CD14-positive monocyte (primary cell): ENCODE data around the gene R3HDM4. TPM values are rescaled to one million over a fixed set of nuclear protein-coding genes. Genes with fewer than 3 reads are reported as not detected.

Experiments
- DNase-seq, 3 donors: peaks; one replicate each; pipeline ENCODE4 v3.0.0-alpha.2; 2011 to 2022
- H2AFZ ChIP-seq: 2 replicates; pipeline ENCODE4 v1.6.0; 2012; ENCODE audit warnings: mild to moderate bottlenecking, low read depth, low read length, inconsistent platforms; ENCODE audit not compliant: insufficient read depth, poor library complexity, severe bottlenecking
- H3K27ac ChIP-seq, 2 donors: 1 replicate in 1 of 2; 2 replicates in 1 of 2; pipeline ENCODE4 v1.5.1; 2012 to 2013; ENCODE audit warnings: low read length in 2 of 2, control low read depth in 1 of 2, inconsistent platforms in 1 of 2, low read depth in 1 of 2, mild to moderate bottlenecking in 1 of 2
- H3K27me3 ChIP-seq, 2 donors: one replicate each; pipeline versions ENCODE4 v1.6.0 to v1.6.1; 2011 to 2013; ENCODE audit warnings: low read length in 2 of 2; ENCODE audit not compliant: control insufficient read depth in 2 of 2, insufficient read depth in 2 of 2
- H3K36me3 ChIP-seq, 2 donors: replicated peaks in 1 of 2; 1 replicate in 1 of 2; 2 replicates in 1 of 2; pipeline versions ENCODE4 v1.5.1 to v1.6.1; 2012 to 2013; ENCODE audit warnings: low read length in 2 of 2, control low read depth in 1 of 2, inconsistent platforms in 1 of 2, mild to moderate bottlenecking in 1 of 2; ENCODE audit not compliant: insufficient read depth in 2 of 2, control insufficient read depth in 1 of 2
- H3K4me1 ChIP-seq, 2 donors: 1 replicate in 1 of 2; 2 replicates in 1 of 2; pipeline versions ENCODE4 v1.5.1 to v1.6.1; 2012 to 2013; ENCODE audit warnings: low read length in 2 of 2, control low read depth in 1 of 2, inconsistent platforms in 1 of 2, mild to moderate bottlenecking in 1 of 2, moderate library complexity in 1 of 2; ENCODE audit not compliant: insufficient read depth in 2 of 2, control insufficient read depth in 1 of 2
- H3K4me2 ChIP-seq: replicated peaks from 2 replicates; pipeline ENCODE3; 2012; ENCODE audit warnings: low read length, moderate library complexity, mild to moderate bottlenecking; ENCODE audit not compliant: poor library complexity, severe bottlenecking; ENCODE audit errors: extremely low read depth
- H3K4me3 ChIP-seq, 3 experiments: fragments of 200-600 bp in 1 of 3; sonication (generic) in 1 of 3; replicated peaks in 1 of 3; 1 replicate in 2 of 3; 2 replicates in 1 of 3; pipeline ENCODE4 v1.5.1; 2011 to 2013; ENCODE audit warnings: low read length in 3 of 3, mild to moderate bottlenecking in 3 of 3, control low read depth in 2 of 3, low read depth in 2 of 3, inconsistent platforms in 1 of 3, moderate library complexity in 1 of 3
- H3K79me2 ChIP-seq: 2 replicates; pipeline ENCODE4 v1.6.0; 2012; ENCODE audit warnings: mild to moderate bottlenecking, control low read depth, inconsistent platforms, low read length, moderate library complexity; ENCODE audit not compliant: insufficient read depth
- H3K9ac ChIP-seq: 2 replicates; pipeline ENCODE4 v1.6.0; 2017; ENCODE audit warnings: low read length, mild to moderate bottlenecking; ENCODE audit not compliant: insufficient read depth, poor library complexity, severe bottlenecking
- H3K9me3 ChIP-seq, 2 donors: replicated peaks in 1 of 2; 1 replicate in 1 of 2; 2 replicates in 1 of 2; pipeline versions ENCODE4 v1.5.1 to v1.6.1; 2012 to 2013; ENCODE audit warnings: low read length in 2 of 2, control low read depth in 1 of 2; ENCODE audit not compliant: control insufficient read depth in 1 of 2, insufficient read depth in 1 of 2
- H4K20me1 ChIP-seq: 2 replicates; pipeline ENCODE4 v1.6.0; 2012; ENCODE audit warnings: mild to moderate bottlenecking, low read length, control low read depth, moderate library complexity; ENCODE audit not compliant: insufficient read depth
- H3K27ac Mint-ChIP-seq, 7 donors: one replicate each; pipeline ENCODE4 v1.8.0; 2020; ENCODE audit warnings: mild to moderate bottlenecking in 7 of 7, mixed read lengths in 7 of 7, moderate library complexity in 6 of 7, inconsistent platforms in 2 of 7
- H3K27me3 Mint-ChIP-seq, 3 donors: one replicate each; pipeline ENCODE4 v1.8.0; 2021 to 2022; ENCODE audit warnings: low read depth in 3 of 3, mild to moderate bottlenecking in 3 of 3, mixed read lengths in 3 of 3, moderate library complexity in 3 of 3, inconsistent platforms in 1 of 3
- H3K36me3 Mint-ChIP-seq, 2 donors: one replicate each; pipeline ENCODE4 v1.8.0; 2020; ENCODE audit warnings: mixed read lengths in 2 of 2, inconsistent platforms in 1 of 2, mild to moderate bottlenecking in 1 of 2
- H3K4me1 Mint-ChIP-seq: one replicate; pipeline ENCODE4 v1.8.0; 2020; ENCODE audit warnings: mild to moderate bottlenecking, mixed read lengths
- H3K4me3 Mint-ChIP-seq, 2 donors: one replicate each; pipeline ENCODE4 v1.8.0; 2020; ENCODE audit warnings: mild to moderate bottlenecking in 2 of 2, mixed read lengths in 2 of 2, moderate library complexity in 1 of 2
- H3K9me3 Mint-ChIP-seq, 7 donors: one replicate each; pipeline ENCODE4 v1.8.0; 2020 to 2022; ENCODE audit warnings: mixed read lengths in 7 of 7, mild to moderate bottlenecking in 6 of 7, moderate library complexity in 6 of 7, inconsistent platforms in 2 of 7
- CTCF ChIP-seq: fragments of 200-600 bp; IDR thresholded peaks from one replicate; pipeline ENCODE4 v1.8.0; 2022; ENCODE audit warnings: antibody characterized with exemption, mild to moderate bottlenecking
- WGBS: methylation state at CpG from one replicate; pipeline ENCODE4 v1.1.5; 2013; ENCODE audit warnings: missing lambda C conversion rate; ENCODE audit not compliant: insufficient coverage; 5-methylcytosine and 5-hydroxymethylcytosine counted together
- intact Hi-C, 2 donors: fragments of 100-400 bp; cut with micrococcal nuclease; formaldehyde crosslinking; loops; one replicate each; pipeline versions ENCODE4 v1.15.0 to v1.15.1; 2023
- polyA plus RNA-seq, 3 donors: library from polyadenylated mRNA; depleted of rRNA in 1 of 3; unstranded in 2 of 3; stranded (reverse) in 1 of 3; fragments of 300-500 nt in 2 of 3; fragments of >200 nt in 1 of 3; fragmentation: Illumina TruSeq in 2 of 3; gene quantifications; 1 replicate in 2 of 3; 2 replicates in 1 of 3; pipeline ENCODE4 v1.2.3, GENCODE V29; 2012 to 2021

The R3HDM4 gene
- polyA plus RNA-seq, 3 donors, result 70.8 to 99.9 (median 78.7) TPM

GRCh38 chr19:941292-942132 lies 28.5 kb upstream of the R3HDM4 start:
- Histone ChIP-seq H3K9ac (peak overlapping the region; percentile 60), H3K4me2 (peak overlapping the region; percentile 78), H3K9me3 (no peaks in the 10 kb centered on the region), H3K27me3 (no peaks in the 10 kb centered on the region), H3K4me3 (peak overlapping the region; percentile 17 to 71 (median 21)), H3K4me1 (peaks cover 22 to 39% of the 10 kb centered on the region in 2 donors), H3K79me2 (peaks cover 99% of the 10 kb centered on the region), H3K27ac (peak overlapping the region in 1 of 2 donors; percentile 75), H2AFZ (no peak overlapping the region), H4K20me1 (peaks cover 100% of the 10 kb centered on the region), H3K36me3 (peaks cover 17 to 42% of the 10 kb centered on the region in 2 donors)
- 69% methylated on average over 42 of the region's 45 CpGs for WGBS
- peaks cover 0 to 1% (median 0%) of the 10 kb centered on the region in 3 donors for H3K27me3 Mint-ChIP-seq
- no peak for DNase-seq
- intact Hi-C loops, result loop anchor here (2.0 kb wide), 1 partner anchor 15 kb away; the partner anchor contains the start of gene ARID3A (in 2 of the 2)
- H3K9me3 Mint-ChIP-seq, result peaks cover 0 to 2% (median 0%) of the 10 kb centered on the region in 7 donors
- TF ChIP-seq CTCF, result no peak
- H3K36me3 Mint-ChIP-seq, result peaks cover 32 to 64% of the 10 kb centered on the region in 2 donors
- H3K27ac Mint-ChIP-seq, result peak overlapping the region in 5 of 7 donors; percentile 56 to 84 (median 69)
- H3K4me3 Mint-ChIP-seq, result peak overlapping the region; percentile 72 to 85
- H3K4me1 Mint-ChIP-seq, result peaks cover 46% of the 10 kb centered on the region

- Histone ChIP-seq H3K27ac (peak overlapping the region; percentile 42 to 75), H3K4me2 (peak overlapping the region; percentile 78), H3K9me3 (no peaks in the 10 kb centered on the region), H3K9ac (peak overlapping the region; percentile 60), H3K27me3 (no peaks in the 10 kb centered on the region), H3K36me3 (peaks cover 19 to 50% of the 10 kb centered on the region in 2 donors), H3K4me3 (peak overlapping the region; percentile 17 to 71 (median 21)), H2AFZ (no peak overlapping the region), H3K4me1 (peaks cover 22 to 39% of the 10 kb centered on the region in 2 donors), H4K20me1 (peaks cover 100% of the 10 kb centered on the region), H3K79me2 (peaks cover 100% of the 10 kb centered on the region)
- Mint-ChIP-seq H3K27me3 (peaks cover 0 to 1% (median 0%) of the 10 kb centered on the region in 3 donors), H3K9me3 (peaks cover 0 to 2% (median 0%) of the 10 kb centered on the region in 7 donors), H3K27ac (peak overlapping the region; percentile 56 to 82 (median 76)), H3K4me3 (peak overlapping the region; percentile 72 to 85), H3K36me3 (peaks cover 34 to 67% of the 10 kb centered on the region in 2 donors), H3K4me1 (peaks cover 43% of the 10 kb centered on the region)
- under 1% methylated on average over 64 of the region's 64 CpGs for WGBS
- TF ChIP-seq CTCF, result peak; percentile 22
- DNase-seq, result peak; percentile 76 to 90 (median 90)
- intact Hi-C loops, result loop anchor here (2.0 kb wide), 1 partner anchor 14 kb away; the partner anchor contains the start of gene ARID3A (in 2 of the 2)
These were observed 27.7 kb upstream of the R3HDM4 start for GRCh38 chr19:940591-941291.
